GM23248 (cell line): ENCODE results near the gene RHOG.

Experiments used
- EZH2 ChIP-seq: fragments of 200-600 bp; sonication (generic); IDR thresholded peaks from 2 replicates; pipeline ENCODE4 v1.6.1; 2018; ENCODE audit warnings: antibody characterized with exemption, mild to moderate bottlenecking; ENCODE audit not compliant: insufficient read depth, poor library complexity, severe bottlenecking
- EZH2phosphoT487 ChIP-seq: fragments of 200-600 bp; sonication (generic); IDR thresholded peaks from 2 replicates; pipeline ENCODE4 v1.6.1; 2018; ENCODE audit warnings: antibody characterized with exemption, moderate library complexity, mild to moderate bottlenecking, low read depth; ENCODE audit not compliant: insufficient read depth

- TF ChIP-seq EZH2phosphoT487 (no peak), EZH2 (no peak)
These were observed 41.6 kb downstream of the RHOG start for GRCh38 chr11:3799143-3799542.
